Stimulated activated CD8-positive, alpha-beta memory T cell treated with anti-CD3 and anti-CD28 coated beads, Interleukin-15, amount 100 ng/mL, for 4 hours (primary cell): Measurements from ENCODE around the gene NUDT1.

Experiments used
- DNase-seq, 2 donors: peaks; one replicate each; pipeline ENCODE4 v3.0.0-alpha.2; 2020; ENCODE audit warnings: low read depth in 2 of 2

The NUDT1 gene

GRCh38 chr7:2224491-2224928 is 17.5 kb upstream of the NUDT1 start:
- no peak for DNase-seq

DNA sequence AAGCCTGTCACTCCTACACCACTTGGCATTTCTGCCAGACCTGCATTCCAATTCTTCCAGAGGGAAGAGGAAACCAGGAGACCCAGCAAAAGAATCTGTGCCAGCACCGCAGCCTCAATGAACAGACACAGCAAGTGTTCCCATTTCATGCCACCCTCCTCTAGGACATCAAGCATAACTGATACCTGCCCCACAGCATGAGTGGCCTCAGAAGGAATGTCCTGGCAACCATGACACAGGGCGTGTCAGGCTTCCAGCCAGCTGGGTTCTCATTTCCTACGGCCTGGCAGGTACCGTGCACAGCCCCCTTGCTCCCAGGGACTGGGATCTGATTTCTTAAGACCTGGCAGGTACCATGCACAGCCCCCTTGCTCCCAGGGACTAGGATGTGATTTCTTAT is 17.1 kb upstream of the NUDT1 start:
- no peak for DNase-seq

GRCh38 chr7:2225336-2225735 is 16.7 kb upstream of the NUDT1 start:
- no peak for DNase-seq

DNA sequence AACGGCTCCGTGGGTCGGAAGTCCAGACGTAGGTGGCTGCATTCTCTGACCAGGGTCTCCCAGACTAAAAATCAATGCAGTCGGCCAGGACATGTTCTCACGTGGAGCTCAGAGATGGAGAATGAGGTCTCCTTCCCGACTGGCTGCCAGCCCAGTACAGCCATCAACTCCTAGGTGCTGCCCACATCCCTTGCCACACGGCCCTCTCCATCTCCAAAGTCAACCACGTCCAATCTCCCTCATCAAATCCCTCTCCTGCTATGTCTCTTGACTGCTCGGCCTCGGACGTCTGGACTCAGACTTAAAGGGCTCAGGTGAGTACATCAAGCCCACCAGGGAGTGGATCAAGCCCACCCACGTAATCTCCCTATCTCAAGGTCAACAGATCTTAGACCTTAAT is 16.2 kb upstream of the NUDT1 start:
- no peak for DNase-seq

DNA sequence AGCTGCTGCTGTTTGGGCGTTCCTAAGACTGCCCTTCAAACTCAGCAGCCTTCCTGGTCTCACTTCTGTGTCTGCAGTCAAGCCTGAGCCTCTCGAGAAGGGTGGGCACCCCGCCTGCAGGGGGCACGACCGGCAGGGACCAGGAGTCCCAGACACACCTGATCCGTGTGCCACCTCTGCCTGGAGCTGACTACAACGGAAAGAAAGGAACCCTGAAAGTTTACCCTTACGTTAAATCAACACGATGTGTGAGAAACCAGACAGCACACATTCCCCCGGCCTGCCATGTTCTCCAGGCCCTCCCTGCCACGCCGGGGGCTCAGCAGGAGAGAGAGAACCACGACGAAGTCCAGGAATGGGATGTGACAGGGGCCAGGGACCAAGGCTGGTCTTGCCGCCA is 14.3 kb upstream of the NUDT1 start:
- no peak for DNase-seq

DNA sequence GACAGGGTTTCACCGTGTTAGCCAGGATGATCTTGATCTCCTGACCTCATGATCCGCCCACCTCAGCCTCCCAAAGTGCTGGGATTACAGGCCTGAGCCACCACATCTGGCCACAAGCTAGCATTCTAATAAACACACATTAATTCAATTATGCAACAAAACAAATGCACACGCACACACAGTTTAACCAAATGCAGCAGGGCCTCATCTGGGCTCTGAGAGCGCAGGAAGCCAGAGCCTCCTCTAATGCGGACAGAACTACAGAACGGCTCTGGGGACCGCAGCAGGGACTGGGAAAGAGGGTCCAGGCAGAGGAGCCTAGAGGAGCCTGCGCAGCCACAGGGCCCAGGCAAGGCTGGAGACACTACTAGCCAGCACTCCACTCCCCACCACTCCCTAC is 13.1 kb upstream of the NUDT1 start:
- no peak for DNase-seq

- DNase-seq = no peak
These were observed 12.6 kb upstream of the NUDT1 start for GRCh38 chr7:2229467-2229866.

DNA sequence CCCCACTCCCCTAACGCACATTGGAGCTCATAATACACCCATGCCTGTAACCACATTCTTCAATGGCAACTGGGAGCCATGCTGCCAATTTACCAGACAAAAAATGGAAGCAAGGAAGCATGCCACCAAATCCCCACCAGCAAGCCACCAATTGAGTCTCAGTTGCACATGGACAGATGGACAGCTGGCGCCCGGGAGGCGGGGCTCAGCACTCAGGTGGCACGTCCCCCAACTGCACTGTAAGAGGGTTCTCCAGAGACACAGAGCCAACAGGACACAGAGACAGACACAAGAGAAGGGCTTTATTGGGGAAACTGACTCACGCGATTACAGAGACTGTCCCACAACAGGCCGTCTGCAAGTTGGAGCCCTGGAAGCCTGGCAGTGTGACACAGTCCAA is 11.8 kb upstream of the NUDT1 start:
- no peak for DNase-seq

DNA sequence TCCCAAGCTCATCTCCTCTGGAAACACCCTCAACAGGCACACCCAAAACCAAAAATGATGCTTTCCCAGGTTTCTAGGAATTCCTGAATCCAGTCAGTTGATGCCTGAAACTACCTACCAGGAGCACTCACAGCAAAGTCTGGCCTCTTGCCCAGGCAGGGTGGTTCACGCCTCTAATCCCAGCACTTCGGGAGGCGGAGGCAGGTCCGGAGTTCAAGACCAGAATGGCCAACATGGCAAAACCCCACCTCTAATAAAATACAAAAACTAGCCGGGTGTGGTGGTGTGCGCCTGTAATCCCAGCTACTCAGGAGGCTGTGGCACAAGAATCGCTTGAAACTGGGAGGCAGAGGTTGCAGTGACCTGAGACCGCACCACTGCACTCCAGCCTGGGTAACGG is 11.1 kb upstream of the NUDT1 start:
- DNase-seq = no peak

DNA sequence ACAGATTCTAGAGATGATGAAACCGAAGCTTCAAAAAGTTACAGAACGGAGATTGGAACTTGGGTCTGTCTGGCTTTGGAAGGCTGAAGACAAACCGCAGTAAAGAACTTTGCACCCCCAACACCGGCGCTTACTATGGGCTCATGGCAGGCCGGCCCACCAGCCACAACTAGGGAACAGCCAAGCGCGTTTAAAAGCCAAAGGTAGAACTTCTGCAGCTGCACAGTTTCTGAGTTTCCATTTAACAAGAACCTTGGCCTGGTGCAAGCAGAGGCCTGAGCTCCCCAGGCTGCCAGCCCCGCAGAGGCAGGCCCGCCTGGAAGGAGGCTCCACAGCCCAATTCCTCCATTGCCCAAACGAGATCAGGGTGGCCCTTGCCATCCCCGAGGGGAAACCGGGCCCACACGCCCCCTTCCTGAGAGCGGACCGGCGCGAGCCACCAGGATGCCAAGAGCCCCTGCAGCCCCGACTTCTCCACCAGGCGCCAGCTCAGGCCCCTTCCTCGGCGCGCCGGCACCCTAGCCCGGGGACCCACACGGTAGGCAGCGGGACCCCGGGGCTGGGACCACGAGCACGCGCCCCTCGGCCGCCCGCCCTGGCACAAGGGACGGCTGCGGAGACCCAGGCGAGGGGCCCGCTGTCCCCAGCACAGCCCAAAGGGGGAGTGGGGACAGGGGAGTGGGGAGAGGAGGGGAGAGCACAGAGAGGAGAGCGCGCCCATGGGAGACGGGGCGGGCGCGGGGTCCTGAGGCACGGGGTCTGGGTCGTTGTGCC is 9.8 kb upstream of the NUDT1 start:
- no peak for DNase-seq

- peak; percentile 73 to 77 for DNase-seq
These were observed 9.1 kb upstream of the NUDT1 start, which contains the start of gene MAD1L1 for GRCh38 chr7:2232766-2233520. Gene MAD1L1, minus strand, starts transcription at chr7:2232945. Its CDS starts 2,812 bp downstream, at chr7:2230133.

DNA sequence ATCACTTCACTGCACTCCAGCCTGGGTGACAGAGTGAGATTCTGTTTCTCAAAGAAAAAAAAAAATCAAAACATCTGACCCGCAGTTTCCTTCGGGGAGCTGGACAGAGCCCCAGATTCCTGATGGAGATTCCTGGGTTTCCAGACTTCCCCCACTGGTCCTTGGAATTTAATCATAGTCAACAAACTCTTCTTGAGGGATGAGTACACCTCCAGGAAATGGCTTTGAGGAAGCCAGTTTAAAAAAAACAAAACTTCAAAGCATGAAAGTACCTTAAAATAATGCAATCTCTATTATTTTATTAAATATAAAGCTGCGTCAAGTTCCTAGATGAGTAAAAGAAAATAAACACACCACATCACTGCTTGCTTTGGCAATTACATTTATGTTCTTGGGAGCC is 8.1 kb upstream of the NUDT1 start:
- DNase-seq = no peak

DNA sequence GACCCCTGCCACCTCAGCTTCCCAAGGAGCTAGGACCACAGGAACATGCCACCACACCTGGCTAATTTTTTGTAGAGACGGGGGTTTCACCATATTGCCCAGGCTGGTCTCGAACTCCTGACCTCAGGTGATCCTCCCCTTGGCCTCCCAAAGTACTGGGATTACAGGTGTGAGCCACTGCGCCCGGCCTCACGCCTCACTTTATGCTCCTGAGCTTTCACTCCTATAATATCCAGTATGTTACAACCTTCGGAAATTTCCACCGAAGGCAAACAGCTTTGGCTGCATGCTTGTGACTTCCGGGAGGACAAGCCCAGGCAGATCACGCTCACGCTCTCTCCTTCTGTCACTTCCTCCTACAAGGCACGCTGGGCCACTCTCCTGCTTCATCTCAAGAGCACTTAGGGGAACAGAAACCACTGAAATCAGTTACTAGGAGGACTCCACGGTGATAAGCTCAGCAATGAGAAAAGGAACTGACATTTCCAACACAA is 4.9 kb upstream of the NUDT1 start:
- no peak for DNase-seq

DNA sequence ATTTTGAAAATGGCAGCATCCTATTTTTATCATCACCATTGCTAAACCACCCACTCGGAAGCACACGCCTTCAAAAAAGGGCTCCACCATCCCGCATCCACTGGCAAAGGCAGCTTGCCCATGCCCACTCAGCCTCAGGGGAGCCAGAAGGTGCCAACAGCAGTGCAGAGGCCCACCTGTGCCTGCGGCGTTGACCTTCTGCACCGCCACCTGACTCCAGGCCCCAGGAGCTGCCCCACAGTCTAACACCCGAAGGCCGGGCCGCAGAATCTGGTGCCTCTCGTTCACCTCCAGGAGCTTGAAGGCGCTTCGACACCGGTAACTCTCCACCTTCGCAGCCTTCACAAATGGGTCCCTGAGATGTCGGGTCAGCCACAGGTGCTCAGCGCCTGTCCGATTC is 2.8 kb upstream of the NUDT1 start:
- no peak for DNase-seq

DNA sequence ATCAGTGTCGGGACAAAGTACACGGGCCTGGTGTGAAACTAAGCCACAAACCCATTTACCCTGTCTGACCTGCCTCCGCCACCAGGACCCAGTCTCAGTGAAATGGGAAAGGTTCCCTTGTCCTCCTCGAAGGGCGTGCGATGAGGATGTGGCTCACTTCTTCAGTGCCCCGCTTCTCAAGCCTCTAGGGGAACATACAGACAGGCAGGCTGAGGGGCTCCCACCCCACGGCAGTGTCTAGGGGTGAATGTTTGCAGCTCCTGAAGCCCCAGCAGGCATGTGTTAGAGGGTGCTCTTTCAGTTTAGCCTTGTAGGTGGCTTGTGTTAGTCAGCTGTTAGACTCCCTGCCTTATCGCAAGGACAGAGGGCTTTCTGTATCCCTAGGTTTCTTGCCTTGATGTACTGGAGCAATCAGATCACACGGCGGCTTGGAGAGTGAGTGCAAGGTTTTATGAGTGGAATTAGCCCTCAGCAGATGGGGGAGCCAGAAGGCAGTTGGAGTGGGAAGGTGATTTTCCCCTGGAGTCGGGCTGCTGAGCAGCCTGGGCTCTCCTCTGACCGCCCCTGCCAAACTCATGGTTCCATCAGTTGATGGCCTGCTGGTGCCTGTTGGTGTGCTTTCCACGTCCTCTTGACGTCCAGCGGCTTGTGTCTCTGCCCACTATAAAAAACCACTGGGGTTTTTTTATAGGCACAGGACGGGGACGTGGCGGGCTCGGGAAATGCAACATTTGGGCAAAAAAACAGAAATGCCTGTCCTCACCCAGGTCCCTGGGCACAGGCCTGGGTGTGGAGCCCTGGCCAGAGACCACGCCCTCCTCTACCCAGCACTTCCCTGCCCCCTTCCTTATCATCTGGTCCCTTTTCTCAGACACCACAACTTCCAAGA is 759 bp downstream of the NUDT1 start:
- DNase-seq = no peak

DNA sequence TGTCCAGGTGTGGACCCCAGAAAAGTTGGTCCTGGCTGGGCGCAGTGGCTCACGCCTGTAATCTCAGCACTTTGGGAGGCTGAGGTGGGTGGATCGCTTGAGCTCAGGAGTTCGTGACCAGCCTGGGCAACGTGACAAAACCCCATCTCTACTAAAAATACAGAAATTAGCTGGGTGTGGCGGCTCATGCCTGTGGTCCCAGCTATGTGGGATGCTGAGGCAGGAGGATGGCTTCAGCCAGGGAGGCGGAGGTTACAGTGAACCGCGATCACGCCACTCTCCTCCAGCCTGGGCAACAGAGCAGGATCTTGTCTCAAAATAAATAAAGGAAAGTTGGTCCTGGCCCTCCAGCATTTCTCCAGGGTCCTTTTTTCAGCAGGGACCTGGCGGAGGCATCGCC is 1.4 kb downstream of the NUDT1 start:
- no peak for DNase-seq

DNA sequence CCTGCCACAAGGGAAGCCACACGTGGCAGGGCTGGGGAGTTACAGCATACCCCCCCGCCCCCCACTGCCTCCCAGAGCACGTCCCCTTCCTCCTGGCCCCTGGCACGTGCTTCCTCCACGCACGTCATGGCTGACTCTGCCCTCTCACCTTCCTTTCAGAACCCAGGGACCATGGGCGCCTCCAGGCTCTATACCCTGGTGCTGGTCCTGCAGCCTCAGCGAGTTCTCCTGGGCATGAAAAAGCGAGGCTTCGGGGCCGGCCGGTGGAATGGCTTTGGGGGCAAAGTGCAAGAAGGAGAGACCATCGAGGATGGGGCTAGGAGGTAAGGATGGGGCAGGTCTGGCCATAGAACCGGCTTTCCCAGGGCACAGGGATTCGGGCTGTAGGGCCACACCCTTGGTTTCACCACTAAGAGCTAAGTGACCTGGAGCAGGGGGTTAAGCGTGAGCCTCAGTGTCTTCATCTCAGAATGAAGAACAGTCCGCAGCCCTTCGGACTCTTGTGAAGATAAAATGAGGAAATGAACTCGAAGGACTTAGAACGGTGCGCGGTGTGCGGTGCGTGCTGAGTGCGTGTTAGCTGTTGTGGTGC is 2.5 kb downstream of the NUDT1 start:
- DNase-seq = no peak

DNA sequence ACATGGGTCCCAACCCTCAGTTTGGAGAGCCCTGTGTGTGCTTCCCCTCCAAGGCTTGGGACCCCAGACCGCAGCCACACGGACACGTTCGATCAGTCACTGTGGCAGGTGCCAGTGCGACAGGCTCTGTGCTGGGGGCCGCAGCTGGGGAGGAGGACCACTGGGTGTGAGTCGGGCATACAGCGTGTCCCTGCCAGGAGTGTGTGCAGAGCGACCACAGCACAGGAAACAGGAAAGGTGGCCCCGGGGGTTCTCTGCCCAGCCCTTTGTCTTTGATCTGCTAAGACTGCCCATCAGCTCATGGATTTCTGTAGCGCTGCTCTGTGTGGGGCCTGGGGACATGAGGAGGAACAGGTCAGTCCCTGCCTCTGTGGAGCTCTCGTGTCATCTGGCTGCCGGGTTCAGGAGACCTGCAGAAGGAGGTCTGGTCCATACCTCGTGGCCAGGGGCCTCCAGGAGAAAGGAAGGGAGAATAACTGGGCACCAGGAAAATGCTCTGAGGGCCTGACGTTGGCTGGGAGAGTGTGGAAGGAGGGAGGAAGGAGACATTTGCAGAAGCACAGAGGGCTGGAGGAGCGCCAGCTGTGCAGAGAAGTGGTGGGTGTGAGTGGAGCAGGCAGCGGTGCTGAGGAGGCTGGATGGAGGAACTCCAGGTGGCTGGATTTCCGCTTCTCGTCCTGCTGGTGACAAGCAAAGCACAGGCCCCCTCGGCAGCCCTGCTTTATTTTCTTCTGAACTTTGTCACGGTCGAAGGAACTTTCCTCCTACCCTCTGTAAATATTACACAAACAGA is 4.1 kb downstream of the NUDT1 start:
- no peak for DNase-seq

GRCh38 chr7:2247141-2247995 is 5.3 kb downstream of the NUDT1 start:
- no peak for DNase-seq
